Inflammatory macrophage (primary cell): ENCODE data around the gene XPR1.
A peak's percentile ranks its signal among the peaks of the same experiment; 100 is the strongest.
"Not testable (repeated sequence)": the region's sequence is repeated elsewhere in the genome, so short reads cannot be mapped to it uniquely, and the experiment has no call there.

Experiments
- DNase-seq, 2 donors: peaks; one replicate each; pipeline ENCODE4 v3.0.0-alpha.2; 2020 to 2022

The XPR1 gene

DNA sequence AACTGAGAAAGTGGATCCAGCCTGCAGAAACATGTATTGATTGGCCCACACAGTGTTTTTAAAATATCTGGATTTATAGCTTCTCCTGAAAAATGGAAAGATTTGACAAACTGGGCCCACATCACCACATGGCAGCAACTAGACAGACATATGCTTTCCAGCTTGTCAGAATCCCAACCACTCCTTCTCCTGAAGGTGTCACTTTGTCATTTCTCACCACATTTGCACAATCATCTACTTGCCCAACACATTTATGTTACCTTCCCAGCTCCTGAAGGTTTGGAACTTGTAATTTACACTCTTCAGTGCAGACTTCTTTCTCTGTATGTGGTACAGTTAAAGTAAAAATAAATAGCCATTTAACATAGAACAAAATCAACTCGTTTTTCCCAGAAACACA is 154.8 kb downstream of the XPR1 start:
- DNase-seq, result no peak

GRCh38 chr1:180787628-180788307 is 155.9 kb downstream of the XPR1 start:
- DNase-seq, result no peak

- DNase-seq, result no peak
Measured at GRCh38 chr1:180789460-180789859, 157.6 kb downstream of the XPR1 start.

- DNase-seq, result not testable (repeated sequence)
Measured at GRCh38 chr1:180791152-180791551, 159.3 kb downstream of the XPR1 start.

DNA sequence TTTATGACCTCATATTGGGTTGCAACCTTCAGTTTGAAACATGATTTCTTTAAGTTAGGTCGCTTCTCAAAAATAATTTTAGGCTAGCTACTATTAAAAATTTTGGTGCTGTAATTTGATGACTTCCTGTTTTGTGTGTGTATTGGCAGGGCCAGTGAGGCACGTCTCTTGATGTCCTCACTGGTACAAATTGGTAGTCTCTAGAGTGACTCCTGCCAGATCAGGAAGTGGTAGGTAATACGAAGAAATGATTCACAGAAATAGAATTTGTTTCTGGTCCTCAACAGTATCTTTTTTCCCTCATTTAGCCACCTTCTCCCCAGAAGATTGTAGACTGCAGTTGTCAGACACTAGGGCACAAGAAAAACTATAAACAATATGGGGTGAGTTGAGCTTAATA is 160.0 kb downstream of the XPR1 start:
- DNase-seq, result peak; percentile 7 to 13

DNA sequence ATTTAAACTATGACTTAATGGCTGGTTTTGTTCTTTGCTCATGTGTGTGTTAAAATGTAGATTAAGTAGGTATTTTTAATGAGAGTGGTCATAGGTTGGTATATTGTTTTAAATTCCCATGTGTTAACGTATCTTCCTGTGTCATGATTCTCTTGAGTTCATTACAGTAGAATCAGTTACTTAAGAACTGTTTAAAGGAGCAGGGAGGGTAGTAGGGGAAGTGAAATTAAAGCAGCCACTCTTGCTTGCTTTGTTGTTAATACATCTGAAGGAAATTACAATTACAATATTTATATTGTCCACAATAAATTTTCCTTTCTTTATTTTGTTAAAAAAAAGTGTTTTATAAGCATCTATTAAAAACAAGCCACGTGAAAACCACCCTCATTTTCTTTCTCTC is 161.6 kb downstream of the XPR1 start:
- DNase-seq, result peak; percentile 42

- DNase-seq, result no peak
Measured at GRCh38 chr1:180796897-180797640, 165.2 kb downstream of the XPR1 start.

DNA sequence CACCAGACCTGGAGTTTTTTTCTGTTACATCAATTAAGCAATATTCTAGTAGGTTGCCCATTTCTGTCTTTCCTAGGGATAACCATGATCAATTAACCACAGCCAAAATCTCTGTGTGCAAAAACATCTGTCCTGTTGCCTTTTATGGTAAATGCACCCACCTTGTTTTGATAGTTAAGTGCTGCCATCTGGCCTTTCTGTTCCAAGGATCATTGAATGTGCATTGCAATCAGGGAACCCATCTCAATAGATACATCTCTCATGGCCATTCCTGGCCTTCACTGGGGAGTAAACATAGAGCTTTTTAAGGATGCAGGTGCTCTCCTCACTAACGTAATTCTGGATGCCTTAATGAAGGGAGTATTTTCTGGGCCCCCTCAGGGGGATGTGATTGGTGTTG is 169.1 kb downstream of the XPR1 start:
- no peak for DNase-seq

GRCh38 chr1:180802813-180803212 is 171.0 kb downstream of the XPR1 start:
- DNase-seq, result no peak

DNA sequence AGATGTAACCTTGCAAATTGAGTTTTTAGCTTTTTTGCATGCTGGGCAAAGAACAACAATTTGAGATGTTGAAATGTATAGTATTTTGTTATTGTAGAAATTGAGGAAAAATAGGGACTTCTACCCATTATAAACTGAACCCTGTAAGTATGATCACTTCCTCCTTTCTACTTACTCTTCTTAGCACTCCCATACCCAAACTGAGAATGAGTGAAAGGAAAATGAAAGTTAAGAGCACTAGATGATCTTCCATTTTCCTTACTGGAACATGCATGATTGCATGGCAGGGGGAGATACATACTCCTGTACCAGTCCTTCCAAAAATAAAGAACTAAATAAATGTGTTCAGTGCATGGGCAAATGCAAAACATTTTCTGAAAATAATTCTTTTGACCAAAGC is 173.5 kb downstream of the XPR1 start:
- no peak for DNase-seq

- DNase-seq, result no peak
Measured at GRCh38 chr1:180811298-180811697, 179.5 kb downstream of the XPR1 start.

DNA sequence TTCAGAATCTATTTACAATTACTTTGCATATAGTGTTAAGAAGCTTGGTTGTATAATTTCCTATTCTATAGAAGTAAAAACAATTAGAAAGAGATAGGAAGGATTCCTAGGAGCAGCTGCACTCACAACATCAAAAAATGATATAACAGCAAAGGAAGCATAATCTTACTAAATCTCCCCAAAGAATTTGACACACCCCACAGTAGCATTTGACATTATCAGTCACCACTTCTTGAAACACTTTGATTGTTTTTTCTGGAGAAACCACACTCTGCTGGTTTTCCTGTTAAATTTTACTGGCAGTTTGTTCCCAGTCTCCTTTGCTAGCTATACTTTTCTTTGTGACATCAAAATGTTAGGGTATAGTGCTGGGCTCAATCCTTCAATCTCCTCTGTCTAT is 180.1 kb downstream of the XPR1 start:
- DNase-seq, result no peak

GRCh38 chr1:180814258-180814657 is 182.4 kb downstream of the XPR1 start:
- no peak for DNase-seq

- no peak for DNase-seq
Measured at GRCh38 chr1:180815188-180815587, 183.4 kb downstream of the XPR1 start.

- no peak for DNase-seq
Measured at GRCh38 chr1:180816132-180816531, 184.3 kb downstream of the XPR1 start.

DNA sequence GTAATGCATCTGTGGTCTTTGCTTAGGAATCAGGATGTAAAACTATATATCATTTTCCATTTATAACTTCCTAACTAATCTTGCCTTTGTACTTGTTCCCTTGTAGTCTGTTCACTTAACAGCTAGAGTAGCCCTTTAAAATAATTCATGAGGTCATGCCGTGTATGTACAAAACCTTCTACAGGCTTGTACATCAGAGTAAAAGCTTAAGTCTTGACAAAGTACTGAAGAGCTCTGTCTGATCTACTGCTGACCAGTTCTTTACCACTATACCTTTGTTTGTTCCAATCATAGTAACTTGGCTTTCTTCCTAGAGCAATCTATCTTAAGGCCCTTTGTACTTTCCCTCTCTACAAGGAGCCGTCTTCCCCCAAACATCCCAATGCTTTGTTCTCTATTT is 190.1 kb downstream of the XPR1 start:
- DNase-seq, result no peak

DNA sequence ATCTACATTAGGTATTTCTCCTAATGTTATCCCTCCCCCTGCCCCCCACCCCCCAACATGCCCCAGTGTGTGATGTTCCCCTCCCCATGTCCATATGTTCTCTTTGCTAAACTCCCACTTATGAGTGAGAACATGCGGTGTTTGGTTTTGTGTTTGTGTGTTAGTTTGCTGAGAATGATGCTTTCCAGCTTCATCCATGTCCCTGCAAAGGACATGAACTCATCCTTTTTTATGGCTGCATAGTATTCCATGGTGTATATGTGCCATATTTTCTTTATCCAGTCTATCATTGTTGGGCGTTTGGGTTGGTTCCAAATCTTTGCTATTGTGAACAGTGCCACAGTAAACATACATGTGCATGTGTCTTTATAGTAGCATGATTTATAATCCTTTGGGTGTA is 199.7 kb downstream of the XPR1 start:
- not testable (repeated sequence) for DNase-seq

GRCh38 chr1:180833180-180833579 is 201.4 kb downstream of the XPR1 start:
- DNase-seq, result not testable (repeated sequence)

GRCh38 chr1:180836449-180836848 is 204.6 kb downstream of the XPR1 start:
- no peak for DNase-seq

DNA sequence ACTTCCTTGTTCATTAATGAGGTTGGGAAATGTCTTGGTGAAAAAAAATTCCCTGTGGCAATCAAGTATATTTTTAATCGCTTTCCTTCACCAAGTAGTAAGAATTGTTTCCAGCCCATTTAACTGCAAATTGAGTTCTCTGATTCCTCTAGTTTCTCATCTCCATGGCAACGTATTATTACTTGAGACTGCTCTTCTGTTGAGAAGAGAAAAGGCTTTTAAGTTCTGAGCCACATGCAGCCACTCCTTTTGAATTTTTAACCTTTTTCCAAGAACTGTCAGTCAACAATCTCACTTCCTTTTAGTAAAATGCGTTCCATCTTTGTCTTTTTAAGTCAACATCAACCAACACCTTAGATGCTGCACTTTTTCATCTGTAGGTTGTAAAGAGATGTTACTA is 205.2 kb downstream of the XPR1 start:
- DNase-seq, result no peak

DNA sequence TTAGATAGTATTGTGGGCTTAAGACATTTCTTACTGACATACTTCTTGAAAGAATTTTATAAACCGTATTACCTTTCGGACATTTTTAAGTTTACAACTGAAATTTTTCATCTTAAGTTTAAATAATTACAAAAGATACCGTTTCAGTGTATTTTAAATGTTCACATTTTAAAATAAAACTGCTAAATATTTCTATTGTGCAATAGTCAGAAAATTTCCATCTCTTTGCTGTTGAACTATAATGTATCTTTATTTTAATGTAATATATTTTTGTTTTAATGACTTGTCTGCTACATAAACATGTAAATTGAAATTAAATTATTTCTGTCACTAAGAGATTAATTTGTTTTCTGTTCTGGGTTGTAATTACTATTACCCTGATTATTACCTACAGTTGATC is 206.7 kb downstream of the XPR1 start:
- no peak for DNase-seq

- DNase-seq, result no peak
Measured at GRCh38 chr1:180839547-180839946, 207.7 kb downstream of the XPR1 start.

- DNase-seq, result no peak
Measured at GRCh38 chr1:180841415-180841814, 209.6 kb downstream of the XPR1 start.

DNA sequence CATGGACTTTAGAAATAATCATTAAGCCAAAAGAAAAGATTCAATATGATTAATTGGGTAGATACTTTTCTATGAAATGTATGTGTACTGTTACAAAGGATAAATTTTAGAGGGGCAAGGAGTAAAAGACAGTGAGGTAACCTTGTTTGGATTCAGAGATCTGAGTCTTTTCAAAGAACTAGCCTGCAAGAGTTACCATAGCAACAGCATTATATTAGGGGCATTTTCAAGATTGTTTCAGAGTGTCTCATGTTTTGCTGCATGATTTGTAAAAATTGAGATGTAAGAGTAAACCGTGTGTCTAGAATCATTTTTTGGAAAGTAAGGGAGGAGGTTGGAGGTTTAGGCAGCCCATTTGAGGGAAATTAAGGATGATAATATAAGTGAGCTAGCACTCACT is 210.2 kb downstream of the XPR1 start:
- no peak for DNase-seq
